Measurements from ENCODE around the gene KDSR. TPM values are rescaled to one million over a fixed set of nuclear protein-coding genes. Genes with fewer than 3 reads are reported as not detected.

The KDSR gene
- total and polyA plus RNA-seq, 2 of the 13 experiments (the other 11 are each of a cell fraction or from before 2014, with no cell fraction given) = 10.4 to 20.9 TPM

DNA sequence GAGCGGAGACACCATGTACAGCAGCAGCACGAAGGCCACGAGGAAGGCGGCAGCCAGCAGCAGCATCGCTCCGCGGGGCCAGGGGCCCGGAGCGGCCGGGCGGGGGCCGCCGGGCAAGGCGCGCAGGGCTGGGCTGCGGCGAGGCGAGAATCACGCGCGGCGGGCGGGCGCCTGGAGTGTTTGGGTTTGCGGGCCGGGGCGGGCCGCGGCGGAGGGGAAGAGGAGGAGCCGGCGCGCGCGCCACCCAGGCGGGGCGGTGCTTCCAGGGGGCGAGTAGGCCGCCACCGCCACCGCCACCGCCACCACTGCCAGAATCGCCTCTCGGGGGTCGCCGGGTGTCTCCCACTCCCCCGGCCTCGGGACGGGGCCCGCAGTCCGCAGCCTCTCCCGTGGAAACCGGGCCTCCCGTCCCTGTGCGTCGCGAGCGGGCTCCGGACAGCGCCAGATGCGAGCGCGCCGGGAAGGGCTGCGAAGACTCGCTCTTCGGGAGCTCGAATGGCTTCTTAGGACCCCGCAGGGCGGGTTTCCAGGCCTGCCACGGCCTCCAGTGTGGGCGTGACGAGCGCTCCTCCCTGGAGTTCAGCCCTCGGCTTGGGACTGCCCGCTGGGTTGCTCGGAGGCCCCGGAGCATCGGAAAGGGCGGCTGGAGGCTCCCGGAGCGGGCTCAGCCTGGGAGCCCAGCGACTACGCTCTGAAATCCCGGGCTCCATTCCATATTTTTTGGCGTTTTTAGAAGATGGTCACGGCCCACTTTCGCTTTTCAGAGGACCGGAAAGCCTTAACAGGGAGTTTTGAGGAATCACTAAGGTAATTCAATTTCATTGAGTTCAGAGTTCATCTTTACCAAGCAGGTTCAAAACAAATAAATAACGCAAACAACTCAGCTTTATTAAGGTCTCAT lies at the start of gene KDSR (continued):
- TF ChIP-seq, protein P1, sequence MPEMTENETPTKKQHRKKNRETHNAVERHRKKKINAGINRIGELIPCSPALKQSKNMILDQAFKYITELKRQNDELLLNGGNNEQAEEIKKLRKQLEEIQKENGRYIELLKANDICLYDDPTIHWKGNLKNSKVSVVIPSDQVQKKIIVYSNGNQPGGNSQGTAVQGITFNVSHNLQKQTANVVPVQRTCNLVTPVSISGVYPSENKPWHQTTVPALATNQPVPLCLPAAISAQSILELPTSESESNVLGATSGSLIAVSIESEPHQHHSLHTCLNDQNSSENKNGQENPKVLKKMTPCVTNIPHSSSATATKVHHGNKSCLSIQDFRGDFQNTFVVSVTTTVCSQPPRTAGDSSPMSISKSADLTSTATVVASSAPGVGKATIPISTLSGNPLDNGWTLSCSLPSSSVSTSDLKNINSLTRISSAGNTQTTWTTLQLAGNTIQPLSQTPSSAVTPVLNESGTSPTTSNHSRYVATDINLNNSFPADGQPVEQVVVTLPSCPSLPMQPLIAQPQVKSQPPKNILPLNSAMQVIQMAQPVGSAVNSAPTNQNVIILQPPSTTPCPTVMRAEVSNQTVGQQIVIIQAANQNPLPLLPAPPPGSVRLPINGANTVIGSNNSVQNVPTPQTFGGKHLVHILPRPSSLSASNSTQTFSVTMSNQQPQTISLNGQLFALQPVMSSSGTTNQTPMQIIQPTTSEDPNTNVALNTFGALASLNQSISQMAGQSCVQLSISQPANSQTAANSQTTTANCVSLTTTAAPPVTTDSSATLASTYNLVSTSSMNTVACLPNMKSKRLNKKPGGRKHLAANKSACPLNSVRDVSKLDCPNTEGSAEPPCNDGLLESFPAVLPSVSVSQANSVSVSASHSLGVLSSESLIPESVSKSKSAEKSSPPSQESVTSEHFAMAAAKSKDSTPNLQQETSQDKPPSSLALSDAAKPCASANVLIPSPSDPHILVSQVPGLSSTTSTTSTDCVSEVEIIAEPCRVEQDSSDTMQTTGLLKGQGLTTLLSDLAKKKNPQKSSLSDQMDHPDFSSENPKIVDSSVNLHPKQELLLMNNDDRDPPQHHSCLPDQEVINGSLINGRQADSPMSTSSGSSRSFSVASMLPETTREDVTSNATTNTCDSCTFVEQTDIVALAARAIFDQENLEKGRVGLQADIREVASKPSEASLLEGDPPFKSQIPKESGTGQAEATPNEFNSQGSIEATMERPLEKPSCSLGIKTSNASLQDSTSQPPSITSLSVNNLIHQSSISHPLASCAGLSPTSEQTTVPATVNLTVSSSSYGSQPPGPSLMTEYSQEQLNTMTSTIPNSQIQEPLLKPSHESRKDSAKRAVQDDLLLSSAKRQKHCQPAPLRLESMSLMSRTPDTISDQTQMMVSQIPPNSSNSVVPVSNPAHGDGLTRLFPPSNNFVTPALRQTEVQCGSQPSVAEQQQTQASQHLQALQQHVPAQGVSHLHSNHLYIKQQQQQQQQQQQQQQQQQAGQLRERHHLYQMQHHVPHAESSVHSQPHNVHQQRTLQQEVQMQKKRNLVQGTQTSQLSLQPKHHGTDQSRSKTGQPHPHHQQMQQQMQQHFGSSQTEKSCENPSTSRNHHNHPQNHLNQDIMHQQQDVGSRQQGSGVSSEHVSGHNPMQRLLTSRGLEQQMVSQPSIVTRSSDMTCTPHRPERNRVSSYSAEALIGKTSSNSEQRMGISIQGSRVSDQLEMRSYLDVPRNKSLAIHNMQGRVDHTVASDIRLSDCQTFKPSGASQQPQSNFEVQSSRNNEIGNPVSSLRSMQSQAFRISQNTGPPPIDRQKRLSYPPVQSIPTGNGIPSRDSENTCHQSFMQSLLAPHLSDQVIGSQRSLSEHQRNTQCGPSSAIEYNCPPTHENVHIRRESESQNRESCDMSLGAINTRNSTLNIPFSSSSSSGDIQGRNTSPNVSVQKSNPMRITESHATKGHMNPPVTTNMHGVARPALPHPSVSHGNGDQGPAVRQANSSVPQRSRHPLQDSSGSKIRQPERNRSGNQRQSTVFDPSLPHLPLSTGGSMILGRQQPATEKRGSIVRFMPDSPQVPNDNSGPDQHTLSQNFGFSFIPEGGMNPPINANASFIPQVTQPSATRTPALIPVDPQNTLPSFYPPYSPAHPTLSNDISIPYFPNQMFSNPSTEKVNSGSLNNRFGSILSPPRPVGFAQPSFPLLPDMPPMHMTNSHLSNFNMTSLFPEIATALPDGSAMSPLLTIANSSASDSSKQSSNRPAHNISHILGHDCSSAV (CRISPR knock-in tag; IDR thresholded peaks at IDR 0.05; ENCODE audit: borderline replicate concordance) = no peak
- TF ChIP-seq POGZ (CRISPR knock-in tag; IDR thresholded peaks at IDR 0.05) (peak; percentile 91), NFATC3 (CRISPR knock-in tag; IDR thresholded peaks at IDR 0.05) (no peak), ATF7-NPFF (CRISPR knock-in tag; IDR thresholded peaks at IDR 0.05; ENCODE audit: low read depth) (peak; percentile 82), KDM2A (CRISPR knock-in tag; IDR thresholded peaks at IDR 0.05; ENCODE audit: borderline replicate concordance, low read depth) (peak; percentile 82; the same call in 1 of the 2 replicates), RXRB (CRISPR knock-in tag; IDR thresholded peaks at IDR 0.05; ENCODE audit: borderline replicate concordance) (peak; percentile 57; the same call in 1 of the 2 replicates), POLR2G (IDR thresholded peaks at IDR 0.05; ENCODE audit: low read depth, low read length) (peak; percentile 96), ZNF24 (IDR thresholded peaks at IDR 0.05) (no peak), ZSCAN25 (CRISPR knock-in tag; IDR thresholded peaks at IDR 0.05) (no peak), FOXA1 (IDR thresholded peaks at IDR 0.05) (no peak), FOXA1 (CRISPR knock-in tag; IDR thresholded peaks at IDR 0.05) (0 out of 2 replicates have a peak, but pooled peaks have one; percentile 21), PITX1 (CRISPR knock-in tag; IDR thresholded peaks at IDR 0.05) (peak; percentile 83)
- TF ChIP-seq, protein P2, sequence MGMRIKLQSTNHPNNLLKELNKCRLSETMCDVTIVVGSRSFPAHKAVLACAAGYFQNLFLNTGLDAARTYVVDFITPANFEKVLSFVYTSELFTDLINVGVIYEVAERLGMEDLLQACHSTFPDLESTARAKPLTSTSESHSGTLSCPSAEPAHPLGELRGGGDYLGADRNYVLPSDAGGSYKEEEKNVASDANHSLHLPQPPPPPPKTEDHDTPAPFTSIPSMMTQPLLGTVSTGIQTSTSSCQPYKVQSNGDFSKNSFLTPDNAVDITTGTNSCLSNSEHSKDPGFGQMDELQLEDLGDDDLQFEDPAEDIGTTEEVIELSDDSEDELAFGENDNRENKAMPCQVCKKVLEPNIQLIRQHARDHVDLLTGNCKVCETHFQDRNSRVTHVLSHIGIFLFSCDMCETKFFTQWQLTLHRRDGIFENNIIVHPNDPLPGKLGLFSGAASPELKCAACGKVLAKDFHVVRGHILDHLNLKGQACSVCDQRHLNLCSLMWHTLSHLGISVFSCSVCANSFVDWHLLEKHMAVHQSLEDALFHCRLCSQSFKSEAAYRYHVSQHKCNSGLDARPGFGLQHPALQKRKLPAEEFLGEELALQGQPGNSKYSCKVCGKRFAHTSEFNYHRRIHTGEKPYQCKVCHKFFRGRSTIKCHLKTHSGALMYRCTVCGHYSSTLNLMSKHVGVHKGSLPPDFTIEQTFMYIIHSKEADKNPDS (CRISPR knock-in tag; IDR thresholded peaks at IDR 0.05) = peak; percentile 60; the same call in 1 of the 2 replicates
- TF ChIP-seq, protein P3, sequence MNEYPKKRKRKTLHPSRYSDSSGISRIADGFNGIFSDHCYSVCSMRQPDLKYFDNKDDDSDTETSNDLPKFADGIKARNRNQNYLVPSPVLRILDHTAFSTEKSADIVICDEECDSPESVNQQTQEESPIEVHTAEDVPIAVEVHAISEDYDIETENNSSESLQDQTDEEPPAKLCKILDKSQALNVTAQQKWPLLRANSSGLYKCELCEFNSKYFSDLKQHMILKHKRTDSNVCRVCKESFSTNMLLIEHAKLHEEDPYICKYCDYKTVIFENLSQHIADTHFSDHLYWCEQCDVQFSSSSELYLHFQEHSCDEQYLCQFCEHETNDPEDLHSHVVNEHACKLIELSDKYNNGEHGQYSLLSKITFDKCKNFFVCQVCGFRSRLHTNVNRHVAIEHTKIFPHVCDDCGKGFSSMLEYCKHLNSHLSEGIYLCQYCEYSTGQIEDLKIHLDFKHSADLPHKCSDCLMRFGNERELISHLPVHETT (CRISPR knock-in tag; conservative IDR thresholded peaks at IDR 0.05) = peak; percentile 40; the same call in 1 of the 2 replicates
- TF ChIP-seq, protein P4, sequence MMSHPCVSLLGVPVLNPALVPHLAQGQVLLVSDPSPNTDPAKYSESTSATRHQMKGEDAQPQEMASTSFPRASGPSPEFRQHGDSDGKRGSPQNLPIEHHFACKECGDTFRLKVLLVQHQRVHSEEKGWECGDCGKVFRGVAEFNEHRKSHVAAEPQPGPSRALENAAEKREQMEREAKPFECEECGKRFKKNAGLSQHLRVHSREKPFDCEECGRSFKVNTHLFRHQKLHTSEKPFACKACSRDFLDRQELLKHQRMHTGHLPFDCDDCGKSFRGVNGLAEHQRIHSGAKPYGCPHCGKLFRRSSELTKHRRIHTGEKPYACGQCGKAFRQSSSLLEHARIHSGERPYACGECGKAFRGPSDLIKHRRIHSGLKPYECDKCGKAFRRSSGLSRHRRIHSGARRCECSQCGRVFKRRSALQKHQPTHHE (CRISPR knock-in tag; IDR thresholded peaks at IDR 0.05; ENCODE audit: borderline replicate concordance) = peak; percentile 79; the same call in 1 of the 2 replicates

All from HepG2 (cell line).